KMS-11 (cell line): Measurements from ENCODE around the gene MRPL45.
"Not testable (repeated sequence)": the region's sequence is repeated elsewhere in the genome, so short reads cannot be mapped to it uniquely, and the experiment has no call there.

Experiments used
- H2AFZ ChIP-seq: fragments of 200-600 bp; sonication (generic); 2 replicates; pipeline ENCODE4 v1.6.1; 2016; ENCODE audit warnings: antibody characterized with exemption, mixed run types, low read depth
- H3K27ac ChIP-seq: fragments of 200-600 bp; sonication (generic); 2 replicates; pipeline ENCODE4 v1.6.1; 2016; ENCODE audit warnings: mild to moderate bottlenecking, mixed run types
- H3K27me3 ChIP-seq: fragments of 200-600 bp; sonication (generic); 2 replicates; pipeline ENCODE4 v1.6.1; 2017; ENCODE audit warnings: mild to moderate bottlenecking, low read depth, mixed run types, moderate library complexity; ENCODE audit not compliant: insufficient read depth
- H3K36me3 ChIP-seq: fragments of 200-600 bp; sonication (generic); 2 replicates; pipeline ENCODE4 v1.6.1; 2017; ENCODE audit warnings: mild to moderate bottlenecking, mixed run types; ENCODE audit not compliant: insufficient read depth
- H3K4me1 ChIP-seq: fragments of 200-600 bp; sonication (generic); 2 replicates; pipeline ENCODE4 v1.6.1; 2016; ENCODE audit warnings: mild to moderate bottlenecking, low read depth, mixed run types; ENCODE audit not compliant: poor library complexity, severe bottlenecking
- H3K4me2 ChIP-seq: fragments of 200-600 bp; sonication (generic); 2 replicates; pipeline ENCODE4 v1.7.0; 2016; ENCODE audit warnings: mild to moderate bottlenecking, mixed run types
- H3K4me3 ChIP-seq: fragments of 200-600 bp; sonication (generic); IDR thresholded peaks from 2 replicates; pipeline ENCODE4 v1.6.1; 2017; ENCODE audit warnings: low read depth, low read length, mixed read lengths; ENCODE audit not compliant: insufficient read depth
- H3K79me2 ChIP-seq: fragments of 200-600 bp; sonication (generic); 2 replicates; pipeline ENCODE4 v1.6.1; 2016; ENCODE audit warnings: low read depth, mixed run types; ENCODE audit not compliant: insufficient read depth
- H3K9ac ChIP-seq: fragments of 200-600 bp; sonication (generic); 2 replicates; pipeline ENCODE4 v1.6.1; 2016; ENCODE audit warnings: mild to moderate bottlenecking, mixed run types
- H4K20me1 ChIP-seq: fragments of 200-600 bp; sonication (generic); 2 replicates; pipeline ENCODE4 v1.6.1; 2016; ENCODE audit warnings: mild to moderate bottlenecking, mixed run types; ENCODE audit not compliant: insufficient read depth

Gene MRPL45

GRCh38 chr17:38296834-38297517, at the start of gene MRPL45:
Gene MRPL45, plus strand, starts transcription at chr17:38297168. Its CDS starts 16 bp downstream, at chr17:38297184.
- H3K27me3 ChIP-seq, H3K79me2 ChIP-seq, H3K4me3 ChIP-seq, H3K36me3 ChIP-seq, H3K4me1 ChIP-seq, H4K20me1 ChIP-seq: not testable (repeated sequence)
- Histone ChIP-seq H3K9ac (peak within 1 kb of the TSS; percentile 68), H3K4me2 (peak within 1 kb of the TSS; percentile 47), H2AFZ (peak within 1 kb of the TSS; percentile 79), H3K27ac (peak within 1 kb of the TSS; percentile 58)

GRCh38 chr17:38253191-38253590, 43.8 kb upstream of the MRPL45 start:
- H3K27me3 ChIP-seq, H3K4me3 ChIP-seq, H3K9ac ChIP-seq, H3K36me3 ChIP-seq, H2AFZ ChIP-seq, H4K20me1 ChIP-seq, H3K4me2 ChIP-seq, H3K27ac ChIP-seq: not testable (repeated sequence)
- Histone ChIP-seq H3K79me2 (peaks cover 53% of the 10 kb centered on the region), H3K4me1 (peaks cover 14% of the 10 kb centered on the region)

GRCh38 chr17:38254357-38254756, 42.6 kb upstream of the MRPL45 start:
- peaks cover 53% of the 10 kb centered on the region for H3K79me2 ChIP-seq
- H3K4me2 ChIP-seq = peak overlapping the region; percentile 7; the same call in 1 of the 2 replicates
- H3K36me3 ChIP-seq, H3K27ac ChIP-seq, H3K27me3 ChIP-seq, H3K9ac ChIP-seq, H2AFZ ChIP-seq, H3K4me3 ChIP-seq, H4K20me1 ChIP-seq: not testable (repeated sequence)
- H3K4me1 ChIP-seq = peaks cover 14% of the 10 kb centered on the region

GRCh38 chr17:38257013-38257621, 39.9 kb upstream of the MRPL45 start:
- H3K9ac ChIP-seq = not testable (repeated sequence)

GRCh38 chr17:38265974-38266506, 30.9 kb upstream of the MRPL45 start:
- H3K79me2 ChIP-seq, H3K36me3 ChIP-seq, H3K9ac ChIP-seq, H2AFZ ChIP-seq, H4K20me1 ChIP-seq, H3K4me3 ChIP-seq, H3K27ac ChIP-seq, H3K4me2 ChIP-seq, H3K27me3 ChIP-seq: not testable (repeated sequence)
- peaks cover 14% of the 10 kb centered on the region for H3K4me1 ChIP-seq

More at GRCh38 chr17:38257013-38257621, 39.9 kb upstream of the MRPL45 start:
- H3K4me2 ChIP-seq, H3K36me3 ChIP-seq, H3K27me3 ChIP-seq, H3K27ac ChIP-seq, H4K20me1 ChIP-seq, H3K4me3 ChIP-seq: not testable (repeated sequence)
- peak overlapping the region; percentile 61; the same call in 1 of the 2 replicates for H2AFZ ChIP-seq
- H3K4me1 ChIP-seq = peaks cover 14% of the 10 kb centered on the region
- H3K79me2 ChIP-seq = peaks cover 33% of the 10 kb centered on the region

- peaks cover 14% of the 10 kb centered on the region for H3K4me1 ChIP-seq
- H4K20me1 ChIP-seq, H3K27me3 ChIP-seq, H3K36me3 ChIP-seq, H2AFZ ChIP-seq, H3K4me2 ChIP-seq, H3K9ac ChIP-seq, H3K79me2 ChIP-seq, H3K4me3 ChIP-seq, H3K27ac ChIP-seq: not testable (repeated sequence)
Observed at GRCh38 chr17:38266571-38266970, 30.4 kb upstream of the MRPL45 start.

GRCh38 chr17:38268138-38268537, 28.8 kb upstream of the MRPL45 start:
- not testable (repeated sequence) for H3K36me3 ChIP-seq, H2AFZ ChIP-seq, H3K27ac ChIP-seq, H3K4me3 ChIP-seq, H3K27me3 ChIP-seq, H3K4me2 ChIP-seq, H3K9ac ChIP-seq, H4K20me1 ChIP-seq, H3K79me2 ChIP-seq
- H3K4me1 ChIP-seq = peaks cover 14% of the 10 kb centered on the region

GRCh38 chr17:38269045-38269444, 27.9 kb upstream of the MRPL45 start:
- not testable (repeated sequence) for H3K36me3 ChIP-seq, H3K79me2 ChIP-seq, H3K27me3 ChIP-seq, H3K4me3 ChIP-seq, H3K4me2 ChIP-seq, H3K27ac ChIP-seq, H3K9ac ChIP-seq, H2AFZ ChIP-seq, H4K20me1 ChIP-seq
- H3K4me1 ChIP-seq = peaks cover 14% of the 10 kb centered on the region

GRCh38 chr17:38269552-38269951, 27.4 kb upstream of the MRPL45 start:
- 0 out of 2 replicates have a peak overlapping the region, but pooled peaks have one; percentile 25 for H3K4me2 ChIP-seq
- H3K36me3 ChIP-seq, H3K79me2 ChIP-seq, H3K4me3 ChIP-seq, H3K9ac ChIP-seq, H2AFZ ChIP-seq, H3K27ac ChIP-seq, H3K27me3 ChIP-seq, H4K20me1 ChIP-seq: not testable (repeated sequence)
- peaks cover 14% of the 10 kb centered on the region for H3K4me1 ChIP-seq

GRCh38 chr17:38285994-38286393, 11.0 kb upstream of the MRPL45 start:
- not testable (repeated sequence) for H3K79me2 ChIP-seq, H3K4me3 ChIP-seq, H4K20me1 ChIP-seq, H3K36me3 ChIP-seq, H3K27me3 ChIP-seq
- Histone ChIP-seq H3K4me2 (peak overlapping the region; percentile 92; the same call in 1 of the 2 replicates), H3K27ac (peak overlapping the region; percentile 51), H2AFZ (peak overlapping the region; percentile 64; the same call in 1 of the 2 replicates), H3K4me1 (peaks cover 31% of the 10 kb centered on the region), H3K9ac (peak overlapping the region; percentile 35; the same call in 1 of the 2 replicates)
